ENCODE data around the gene TMEM190. TPM values are rescaled to one million over a fixed set of nuclear protein-coding genes. Genes with fewer than 3 reads are reported as not detected.

The TMEM190 gene
- total RNA-seq, 4 donors from 2014 or later, result not detected

GRCh38 chr19:55355213-55355821 is 21.3 kb upstream of the TMEM190 start:
- Histone ChIP-seq H3K27me3 (peaks cover 49% of the 10 kb centered on the region), H3K4me3 (peak overlapping the region; percentile 46), H3K36me3 (no peaks in the 10 kb centered on the region), H3K4me1 (peaks cover 25% of the 10 kb centered on the region), H3K27ac (no peak overlapping the region), H3K9me3 (no peaks in the 10 kb centered on the region)
- no CpG with 5 or more reads among the region's 13 CpGs for WGBS
- TF ChIP-seq EP300 (IDR thresholded peaks at IDR 0.05) (no peak), POLR2AphosphoS5 (IDR thresholded peaks at IDR 0.05) (no peak), CTCF (IDR thresholded peaks at IDR 0.05) (no peak), POLR2A (IDR thresholded peaks at IDR 0.05) (no peak)
- DNase-seq (ENCODE audit: low spot score in 2 of 2), result no peak

GRCh38 chr19:55358493-55358892 is 18.1 kb upstream of the TMEM190 start:
- Histone ChIP-seq H3K27ac (no peak overlapping the region), H3K9me3 (no peaks in the 10 kb centered on the region), H3K4me3 (no peak overlapping the region), H3K4me1 (peaks cover 19% of the 10 kb centered on the region), H3K36me3 (no peaks in the 10 kb centered on the region), H3K27me3 (peaks cover 32% of the 10 kb centered on the region)
- 90% methylated on average over 15 of the region's 19 CpGs for WGBS
- no peak for DNase-seq (ENCODE audit: low spot score in 2 of 2)
- TF ChIP-seq POLR2AphosphoS5 (IDR thresholded peaks at IDR 0.05) (no peak), POLR2A (IDR thresholded peaks at IDR 0.05) (no peak), EP300 (IDR thresholded peaks at IDR 0.05) (no peak), CTCF (IDR thresholded peaks at IDR 0.05) (no peak)

- peaks cover 25% of the 10 kb centered on the region for H3K27me3 ChIP-seq
- no peaks in the 10 kb centered on the region for H3K36me3 ChIP-seq
- no peak overlapping the region for H3K4me3 ChIP-seq
- H3K27ac ChIP-seq, result no peak overlapping the region
- H3K9me3 ChIP-seq, result no peaks in the 10 kb centered on the region
- no peak for DNase-seq (ENCODE audit: low spot score in 2 of 2)
- H3K4me1 ChIP-seq, result peaks cover 12% of the 10 kb centered on the region
- 63% methylated on average over 30 of the region's 32 CpGs for WGBS
- no peak for TF ChIP-seq CTCF (IDR thresholded peaks at IDR 0.05)
- TF ChIP-seq POLR2A (IDR thresholded peaks at IDR 0.05), result no peak
- TF ChIP-seq EP300 (IDR thresholded peaks at IDR 0.05), result no peak
- TF ChIP-seq POLR2AphosphoS5 (IDR thresholded peaks at IDR 0.05), result no peak
Observed at GRCh38 chr19:55358943-55359908, 17.4 kb upstream of the TMEM190 start.

- WGBS, result 90% methylated on average over 6 of the region's 16 CpGs
- no peaks in the 10 kb centered on the region for H3K4me1 ChIP-seq
- no peak for TF ChIP-seq EP300 (IDR thresholded peaks at IDR 0.05)
- no peak for TF ChIP-seq CTCF (IDR thresholded peaks at IDR 0.05)
- no peak for TF ChIP-seq POLR2A (IDR thresholded peaks at IDR 0.05)
- TF ChIP-seq POLR2AphosphoS5 (IDR thresholded peaks at IDR 0.05), result no peak
Observed at GRCh38 chr19:55360902-55361301, 15.7 kb upstream of the TMEM190 start.

More at GRCh38 chr19:55360902-55361301, 15.7 kb upstream of the TMEM190 start:
- H3K27me3 ChIP-seq, result peaks cover 17% of the 10 kb centered on the region
- no peak overlapping the region for H3K27ac ChIP-seq
- no peak for DNase-seq (ENCODE audit: low spot score in 2 of 2)
- no peaks in the 10 kb centered on the region for H3K9me3 ChIP-seq
- no peaks in the 10 kb centered on the region for H3K36me3 ChIP-seq
- no peak overlapping the region for H3K4me3 ChIP-seq

Data from suprapubic skin (tissue), 4 donors.